IMR-90 (cell line): ENCODE measurements around the gene SLC27A1.

Experiments
- BHLHE40 ChIP-seq: fragments of 150-350 bp; IDR thresholded peaks from 2 replicates; pipeline ENCODE4 v1.6.1; 2016; ENCODE audit warnings: mild to moderate bottlenecking, low read depth, low read length
- CEBPB ChIP-seq: IDR thresholded peaks from 2 replicates; pipeline ENCODE4 v1.6.1; 2012; ENCODE audit warnings: low read depth, low read length, improper control_type of control experiment
- CTCF ChIP-seq: conservative IDR thresholded peaks from 2 replicates; pipeline ENCODE4 v1.5.1; 2012; ENCODE audit warnings: mild to moderate bottlenecking, low read depth, low read length, improper control_type of control experiment
- ELK1 ChIP-seq: fragments of 150-350 bp; IDR thresholded peaks from 2 replicates; pipeline ENCODE4 v1.6.1; 2016; ENCODE audit warnings: low read depth, mild to moderate bottlenecking, low read length, moderate library complexity, borderline replicate concordance
- MXI1 ChIP-seq: IDR thresholded peaks from 2 replicates; pipeline ENCODE4 v1.6.1; 2012; ENCODE audit warnings: low read depth, mild to moderate bottlenecking, low read length, moderate library complexity, borderline replicate concordance
- POLR2A ChIP-seq: IDR thresholded peaks from 2 replicates; pipeline ENCODE4 v1.6.1; 2012; ENCODE audit warnings: mild to moderate bottlenecking, low read depth, low read length
- RAD21 ChIP-seq: IDR thresholded peaks from 2 replicates; pipeline ENCODE4 v1.6.1; 2012; ENCODE audit warnings: low read length, improper control_type of control experiment
- RCOR1 ChIP-seq: IDR thresholded peaks from 2 replicates; pipeline ENCODE4 v1.6.1; 2012; ENCODE audit warnings: mild to moderate bottlenecking, low read length, improper control_type of control experiment; ENCODE audit not compliant: insufficient replicate concordance
- SMC3 ChIP-seq: fragments of 150-350 bp; IDR thresholded peaks from 2 replicates; pipeline ENCODE4 v1.6.1; 2016; ENCODE audit warnings: low read depth, mild to moderate bottlenecking, antibody characterized with exemption, low read length, moderate library complexity
- USF2 ChIP-seq: fragments of 150-350 bp; IDR thresholded peaks from 2 replicates; pipeline ENCODE4 v1.6.1; 2017; ENCODE audit warnings: mild to moderate bottlenecking, antibody characterized with exemption, low read length, low read depth

- no peak for TF ChIP-seq ELK1
- peak; percentile 55 for TF ChIP-seq CTCF
- no peak for TF ChIP-seq POLR2A
- no peak for TF ChIP-seq USF2
- TF ChIP-seq MXI1 = no peak
- TF ChIP-seq RCOR1 = no peak
- peak; percentile 17; the same call in 1 of the 2 replicates for TF ChIP-seq RAD21
- TF ChIP-seq CEBPB = no peak
- TF ChIP-seq BHLHE40 = no peak
- peak; percentile 29; the same call in 1 of the 2 replicates for TF ChIP-seq SMC3
These were observed 22.0 kb upstream of the SLC27A1 start, which contains the start of gene TMEM221 for GRCh38 chr19:17448131-17448967.
